SU-DHL-6 (cell line): ENCODE data around the gene SLC25A26.

Experiments
- H2AFZ ChIP-seq: fragments of 200-600 bp; sonication (generic); 2 replicates; pipeline ENCODE4 v1.6.1; 2014; ENCODE audit warnings: low read depth, mild to moderate bottlenecking, moderate library complexity, mixed read lengths, antibody characterized with exemption, low read length; ENCODE audit not compliant: severe bottlenecking
- H3F3A ChIP-seq: fragments of 200-600 bp; shearing (Covaris generic); 2 replicates; pipeline ENCODE4 v1.6.0; 2016; ENCODE audit warnings: antibody characterized with exemption, mild to moderate bottlenecking; ENCODE audit not compliant: insufficient read depth
- H3K27ac ChIP-seq: fragments of 200-600 bp; sonication (generic); 2 replicates; pipeline ENCODE4 v1.5.1; 2016; ENCODE audit warnings: low read depth, mild to moderate bottlenecking, low read length, moderate library complexity, mixed read lengths
- H3K27me3 ChIP-seq: fragments of 200-600 bp; sonication (generic), shearing (Covaris generic); 2 replicates; pipeline ENCODE4 v1.6.0; 2014; ENCODE audit warnings: mild to moderate bottlenecking, low read length
- H3K36me3 ChIP-seq: fragments of 200-600 bp; sonication (generic); 2 replicates; pipeline ENCODE4 v1.6.1; 2014; ENCODE audit warnings: mild to moderate bottlenecking, low read length, mixed read lengths
- H3K4me2 ChIP-seq: fragments of 300-600, 200-600 bp; shearing (Covaris generic), sonication (generic); 2 replicates; pipeline ENCODE4 v1.6.0; 2014; ENCODE audit warnings: low read length, low read depth, mild to moderate bottlenecking; ENCODE audit not compliant: poor library complexity, severe bottlenecking
- H3K4me3 ChIP-seq: fragments of 200-600 bp; sonication (generic); 2 replicates; pipeline ENCODE4 v1.5.1; 2014; ENCODE audit warnings: antibody characterized with exemption, low read length, mild to moderate bottlenecking, mixed read lengths; ENCODE audit not compliant: insufficient read depth, poor library complexity, severe bottlenecking
- H3K79me2 ChIP-seq: fragments of 200-600 bp; sonication (generic); 2 replicates; pipeline ENCODE4 v1.6.1; 2014; ENCODE audit warnings: mild to moderate bottlenecking, low read length, moderate library complexity; ENCODE audit not compliant: insufficient read depth
- H3K9ac ChIP-seq: fragments of 200-600 bp; sonication (generic); 2 replicates; pipeline ENCODE4 v1.7.0; 2014; ENCODE audit warnings: mild to moderate bottlenecking, low read length
- H3K9me2 ChIP-seq: fragments of 200-600 bp; sonication (generic); replicated peaks from 2 replicates; pipeline ENCODE4 v1.6.1; 2014; ENCODE audit warnings: low read length; ENCODE audit not compliant: insufficient read depth
- H3K9me3 ChIP-seq: fragments of 200-600 bp; sonication (generic); 2 replicates; pipeline ENCODE4 v1.6.1; 2014; ENCODE audit warnings: low read length, mixed read lengths; ENCODE audit not compliant: insufficient read depth
- H4K20me1 ChIP-seq: fragments of 200-600 bp; sonication (generic); 2 replicates; pipeline ENCODE4 v1.6.1; 2014; ENCODE audit warnings: low read depth, mild to moderate bottlenecking, antibody characterized with exemption, low read length, moderate library complexity, mixed read lengths
- CTCF ChIP-seq: fragments of 200-600 bp; sonication (generic); IDR thresholded peaks from one replicate; pipeline ENCODE4 v1.5.1; 2017; ENCODE audit warnings: antibody characterized with exemption, mild to moderate bottlenecking, low read length, moderate library complexity; ENCODE audit not compliant: insufficient read depth, poor library complexity, severe bottlenecking
- EZH2phosphoT487 ChIP-seq: fragments of 200-600 bp; sonication (generic), shearing (Covaris generic); conservative IDR thresholded peaks from 2 replicates; pipeline ENCODE4 v1.6.1; 2018; ENCODE audit warnings: mild to moderate bottlenecking, antibody characterized with exemption, low read length, moderate library complexity, mixed read lengths

The SLC25A26 gene

GRCh38 chr3:66220602-66221377 is at the start of gene SLC25A26:
Gene SLC25A26, plus strand, starts transcription at chr3:66221001. Its CDS starts 94 bp downstream, at chr3:66221095.
- Histone ChIP-seq H3K27ac (no peak within 1 kb of the TSS; the same call in 1 of the 2 replicates), H3K36me3 (no peaks in the 10 kb centered on the region), H3K27me3 (no peaks in the 10 kb centered on the region), H4K20me1 (no peaks in the 10 kb centered on the region), H3K9me3 (no peaks in the 10 kb centered on the region), H3K9ac (peak within 1 kb of the TSS; percentile 68), H3K4me2 (peak within 1 kb of the TSS; percentile 78), H3K79me2 (peaks cover 10% of the 10 kb centered on the region; the same call in 1 of the 2 replicates), H3F3A (no peaks in the 10 kb centered on the region), H2AFZ (peak within 1 kb of the TSS; percentile 88), H3K4me3 (peak within 1 kb of the TSS; percentile 74), H3K9me2 (no peaks in the 10 kb centered on the region)
- TF ChIP-seq CTCF (no peak), EZH2phosphoT487 (no peak)

GRCh38 chr3:66172394-66172793 is 48.4 kb upstream of the SLC25A26 start:
- no peaks in the 10 kb centered on the region for H4K20me1 ChIP-seq
- H3K36me3 ChIP-seq: no peaks in the 10 kb centered on the region
- no peaks in the 10 kb centered on the region for H3F3A ChIP-seq

GRCh38 chr3:66177026-66177425 is 43.8 kb upstream of the SLC25A26 start:
- H3K9me3 ChIP-seq: no peaks in the 10 kb centered on the region
- no peaks in the 10 kb centered on the region for H3K36me3 ChIP-seq
- no peaks in the 10 kb centered on the region for H3K9me2 ChIP-seq
- H3F3A ChIP-seq: no peaks in the 10 kb centered on the region
- no peaks in the 10 kb centered on the region for H3K27me3 ChIP-seq
- no peaks in the 10 kb centered on the region for H4K20me1 ChIP-seq
- no peak for TF ChIP-seq EZH2phosphoT487
- TF ChIP-seq CTCF: no peak
- no peak overlapping the region for H3K9ac ChIP-seq
- H3K79me2 ChIP-seq: no peaks in the 10 kb centered on the region
- no peak overlapping the region for H2AFZ ChIP-seq
- no peak overlapping the region for H3K27ac ChIP-seq
- no peak overlapping the region for H3K4me2 ChIP-seq
- no peak overlapping the region for H3K4me3 ChIP-seq

More at GRCh38 chr3:66172394-66172793, 48.4 kb upstream of the SLC25A26 start:
- Histone ChIP-seq H2AFZ (no peak overlapping the region), H3K79me2 (no peaks in the 10 kb centered on the region), H3K9me3 (no peaks in the 10 kb centered on the region), H3K9me2 (no peaks in the 10 kb centered on the region), H3K27me3 (no peaks in the 10 kb centered on the region), H3K4me2 (no peak overlapping the region), H3K4me3 (no peak overlapping the region), H3K9ac (no peak overlapping the region), H3K27ac (no peak overlapping the region)
- no peak for TF ChIP-seq CTCF
- no peak for TF ChIP-seq EZH2phosphoT487
